NCI-H446 (cell line): Measurements from ENCODE around the gene BAIAP2L2.
"Not testable (repeated sequence)": the region's sequence is repeated elsewhere in the genome, so short reads cannot be mapped to it uniquely, and the experiment has no call there.

Experiments used
- DNase-seq, 2 experiments: peaks; one replicate each; lab custom pipeline; 2025; lab: John Stamatoyannopoulos, UW

Gene BAIAP2L2

GRCh38 chr22:38038890-38039812 is 71.3 kb downstream of the BAIAP2L2 start:
- no peak for DNase-seq

GRCh38 chr22:38038426-38038825 is 72.1 kb downstream of the BAIAP2L2 start:
- no peak for DNase-seq

DNA sequence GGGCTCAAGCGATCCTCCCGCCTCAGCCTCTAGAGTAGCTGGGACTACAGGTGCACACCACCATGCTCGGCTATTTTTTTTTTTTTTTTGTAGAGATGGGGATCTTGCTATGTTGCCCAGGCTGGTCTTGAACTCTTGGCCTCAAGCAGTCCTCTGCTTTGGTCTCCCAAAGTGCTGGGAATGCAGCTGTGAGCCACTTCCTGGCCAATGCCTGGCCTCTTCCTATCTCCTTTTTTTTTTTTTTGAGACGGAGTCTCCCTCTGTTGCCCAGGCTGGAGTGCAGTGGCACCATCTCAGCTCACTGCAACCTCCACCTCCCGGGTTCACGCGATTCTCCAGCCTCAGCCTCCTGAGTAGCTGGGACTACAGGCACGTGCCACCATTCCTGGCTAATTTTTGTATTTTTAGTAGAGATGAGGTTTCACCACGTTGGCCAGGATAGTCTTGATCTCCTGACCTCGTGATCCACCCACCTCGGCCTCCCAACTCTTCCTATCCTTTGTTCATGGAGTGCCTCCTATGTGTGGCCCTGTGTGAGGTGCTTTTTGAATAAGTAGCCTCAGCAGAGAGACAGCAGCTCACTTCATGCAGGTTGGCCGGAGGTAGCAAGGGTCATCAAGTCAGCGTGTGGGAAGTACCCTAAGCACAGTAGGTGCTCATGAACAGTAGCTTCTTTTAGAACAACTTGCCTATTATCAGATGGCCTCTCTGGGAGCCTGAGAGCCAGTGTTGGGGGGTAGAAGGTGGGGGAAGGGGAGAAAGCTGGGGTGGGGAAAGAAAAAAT is 72.9 kb downstream of the BAIAP2L2 start:
- DNase-seq: not testable (repeated sequence)

DNA sequence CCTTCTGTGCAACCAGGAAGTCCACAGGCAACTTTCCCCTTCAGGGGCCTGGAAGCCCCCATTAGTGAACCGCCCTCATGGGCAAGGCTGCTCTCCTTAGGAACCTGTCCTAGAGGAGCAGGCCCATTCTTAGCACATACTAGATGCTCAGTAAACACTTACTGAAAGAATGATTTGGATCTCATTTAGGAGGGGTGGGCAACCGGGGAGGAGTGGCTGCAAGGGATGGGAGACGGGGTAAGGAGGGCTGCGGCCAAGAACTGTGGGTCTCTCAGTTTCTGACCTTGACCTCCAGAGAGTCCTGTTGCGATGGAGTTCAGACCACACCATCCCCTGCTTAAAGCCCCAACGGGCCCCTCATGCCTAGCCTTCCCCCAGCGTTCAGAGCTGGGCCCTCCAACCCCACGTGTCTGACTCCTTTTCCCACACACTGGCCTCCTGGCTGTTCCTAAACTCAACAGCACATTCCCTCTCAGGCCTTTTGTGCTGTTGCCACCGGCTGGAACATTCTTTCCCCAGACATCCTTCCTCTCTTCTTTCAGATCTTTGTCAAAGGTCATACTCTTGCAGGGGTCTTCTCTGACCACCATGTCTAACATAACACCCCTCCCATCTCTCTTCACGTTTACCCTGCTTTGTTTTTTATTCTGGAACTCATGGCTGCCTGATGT is 74.0 kb downstream of the BAIAP2L2 start:
- DNase-seq: no peak

DNA sequence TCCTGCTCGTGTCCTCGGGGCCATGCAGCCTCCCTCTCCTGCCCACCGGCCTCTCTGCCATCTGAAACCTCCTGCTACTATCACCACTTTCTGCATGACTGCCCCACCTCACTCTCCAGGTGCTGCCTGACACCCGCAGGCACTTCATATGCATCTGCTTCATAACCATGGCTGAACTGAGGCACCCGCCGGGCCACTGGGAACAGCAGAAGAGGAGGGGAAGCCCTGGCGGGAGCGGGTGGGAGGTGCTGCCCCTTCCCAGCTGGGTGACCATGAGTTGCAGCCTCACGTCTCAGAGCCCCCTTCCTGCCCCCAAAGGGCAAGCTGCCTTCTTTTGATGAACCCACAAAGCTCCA is 75.0 kb downstream of the BAIAP2L2 start:
- DNase-seq: no peak
